GM12801 (cell line): ENCODE measurements around the gene AANAT.

Experiments used
- CTCF ChIP-seq: IDR thresholded peaks from one replicate; pipeline ENCODE4 v1.5.1; 2011; ENCODE audit warnings: control low read depth; ENCODE audit not compliant: insufficient read length; ENCODE audit errors: extremely low read depth

The AANAT gene

GRCh38 chr17:76493505-76494167, 26.2 kb downstream of the AANAT start:
- no peak for TF ChIP-seq CTCF

DNA sequence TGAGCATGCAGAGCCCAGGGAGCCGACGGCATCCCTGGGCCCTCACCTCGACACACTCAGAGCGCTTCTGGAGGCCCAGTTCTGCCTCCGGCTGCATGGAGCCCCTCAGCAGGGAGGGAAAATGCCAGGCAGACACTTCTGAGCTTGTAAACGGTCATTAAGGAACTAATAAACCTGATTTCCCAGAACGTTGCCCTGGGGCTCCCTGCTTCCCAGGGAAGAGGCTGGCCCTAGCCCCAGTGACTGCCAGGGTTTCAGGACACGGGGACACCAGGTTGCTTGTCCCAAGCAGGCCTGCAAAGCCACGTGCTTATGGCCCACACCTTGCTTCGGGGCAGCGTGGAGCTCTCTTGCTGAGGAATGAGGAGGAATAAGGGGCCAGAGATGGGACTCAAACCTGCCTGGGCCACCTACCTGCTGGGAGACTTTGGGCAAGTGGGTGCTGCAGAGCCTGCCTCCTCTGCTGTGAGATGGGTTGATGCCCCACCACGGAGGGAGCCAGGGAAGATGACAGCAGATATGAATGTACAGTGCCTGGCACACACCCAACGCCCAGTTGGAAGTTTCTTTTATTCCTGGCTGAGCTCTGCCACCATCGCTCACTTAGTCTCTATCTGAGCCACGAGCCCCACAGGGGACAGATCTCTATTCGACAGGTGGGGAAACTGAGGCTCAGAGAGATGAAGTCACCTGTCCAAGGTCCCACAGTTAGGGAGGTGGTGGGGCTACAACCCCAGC, 28.4 kb downstream of the AANAT start:
- TF ChIP-seq CTCF = no peak

- TF ChIP-seq CTCF = no peak
Observed at GRCh38 chr17:76496464-76496863, 29.1 kb downstream of the AANAT start.

GRCh38 chr17:76497699-76497978, 30.2 kb downstream of the AANAT start:
- TF ChIP-seq CTCF = no peak

DNA sequence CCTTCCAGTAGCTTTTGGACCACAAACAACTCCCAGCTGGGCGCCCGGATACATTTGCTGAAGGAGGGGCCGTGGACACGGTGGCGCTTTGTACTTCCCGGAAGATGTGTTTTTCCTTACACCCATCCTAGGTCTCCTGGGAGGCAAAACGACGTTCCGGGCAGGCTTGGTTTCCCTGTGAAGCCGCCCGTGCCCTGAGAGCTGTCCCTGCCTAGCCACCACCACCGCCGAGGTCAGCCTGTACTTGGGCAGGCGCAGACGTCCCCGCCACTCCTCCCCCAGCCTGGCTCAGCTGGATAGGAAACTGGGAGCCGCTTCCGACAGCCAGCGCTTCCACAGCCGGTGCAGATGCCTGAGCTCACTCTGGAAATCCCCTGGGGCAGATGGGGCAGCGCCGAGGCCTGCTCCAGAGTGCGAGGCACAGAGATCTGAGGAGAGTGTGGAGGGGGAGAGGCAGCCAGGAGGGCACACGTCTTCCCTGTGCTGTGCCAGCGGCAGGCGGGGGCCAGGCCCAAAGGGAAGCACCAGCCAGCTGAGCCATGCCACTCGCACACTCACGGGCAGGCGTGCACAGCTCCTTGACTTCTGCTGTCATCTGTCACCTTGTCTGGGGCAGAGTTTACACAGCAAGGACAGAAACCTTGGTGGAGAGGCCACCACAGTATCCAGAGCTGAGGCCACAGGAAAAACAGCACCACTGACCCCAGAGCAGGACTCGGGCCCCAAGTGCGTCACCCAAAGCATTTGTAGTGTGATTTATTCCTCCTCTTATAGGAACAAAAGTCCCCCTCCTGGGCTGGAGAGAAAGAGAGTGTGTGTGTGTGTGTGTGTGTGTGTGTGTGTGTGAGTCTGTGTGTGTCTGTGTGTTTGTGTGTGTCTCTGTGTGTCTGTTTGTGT, 30.8 kb downstream of the AANAT start:
- no peak for TF ChIP-seq CTCF

GRCh38 chr17:76498876-76499251, 31.5 kb downstream of the AANAT start:
- TF ChIP-seq CTCF = no peak

DNA sequence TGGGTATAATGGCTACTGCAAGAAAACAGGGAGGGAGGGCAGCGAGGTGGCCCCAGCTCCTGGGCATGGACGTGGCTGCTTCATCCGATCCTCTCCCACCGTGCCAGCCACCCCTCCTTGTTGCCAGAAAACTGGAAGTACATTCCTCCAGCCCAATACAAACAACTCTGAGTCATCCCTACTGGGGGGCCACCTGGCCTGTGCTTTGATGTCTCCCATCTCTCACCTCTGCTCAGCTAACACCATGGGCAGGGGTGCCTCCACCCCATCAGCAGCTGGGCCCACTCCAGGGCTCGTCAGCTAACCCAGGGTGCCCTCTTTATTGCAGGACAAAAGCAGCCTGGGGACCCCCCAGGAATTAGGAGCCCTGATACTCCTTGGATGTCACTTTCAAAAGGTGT, 31.9 kb downstream of the AANAT start:
- TF ChIP-seq CTCF = no peak
